ENCODE results near the gene HSD17B13.
"Not testable (repeated sequence)": the region's sequence is repeated elsewhere in the genome, so short reads cannot be mapped to it uniquely, and the experiment has no call there.

The HSD17B13 gene

DNA sequence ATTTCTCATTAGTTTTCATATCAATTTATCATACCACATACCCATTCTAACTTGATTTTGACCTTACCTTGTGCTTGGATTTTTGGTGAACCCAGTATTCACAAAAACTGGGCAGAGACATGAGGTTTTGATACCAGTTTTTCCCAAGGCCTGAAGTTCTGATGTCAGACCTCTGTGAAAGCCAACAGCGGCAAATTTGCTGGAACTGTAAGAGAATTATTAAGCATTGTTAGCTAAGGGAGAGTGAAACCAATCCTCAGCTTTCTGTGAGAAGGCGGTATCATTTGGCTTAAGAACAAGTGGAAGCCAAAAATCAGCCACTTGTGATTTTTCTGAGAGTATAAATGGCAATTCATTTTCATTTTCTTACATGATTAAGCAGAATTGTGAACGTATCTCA is 8.9 kb downstream of the HSD17B13 start:
- no peak for DNase-seq

DNA sequence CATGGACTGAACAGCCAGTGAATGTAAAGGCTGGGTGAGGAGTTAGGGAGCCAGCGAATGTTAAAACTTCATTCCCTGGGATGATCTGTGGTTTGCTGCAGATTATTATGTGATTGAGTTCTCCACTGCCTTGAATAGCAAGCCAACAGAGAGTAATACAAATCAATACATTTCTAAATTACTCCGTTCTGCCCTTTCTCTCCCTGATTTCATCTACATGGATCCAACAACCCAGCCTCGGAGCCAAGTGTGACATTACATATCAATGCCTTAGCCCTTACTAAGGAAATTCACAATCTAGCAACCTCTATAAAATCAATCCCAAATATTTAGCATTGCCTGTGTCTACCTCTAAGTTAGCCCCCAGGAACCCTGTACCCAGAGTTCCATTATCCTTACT is 11.0 kb downstream of the HSD17B13 start:
- DNase-seq: no peak

DNA sequence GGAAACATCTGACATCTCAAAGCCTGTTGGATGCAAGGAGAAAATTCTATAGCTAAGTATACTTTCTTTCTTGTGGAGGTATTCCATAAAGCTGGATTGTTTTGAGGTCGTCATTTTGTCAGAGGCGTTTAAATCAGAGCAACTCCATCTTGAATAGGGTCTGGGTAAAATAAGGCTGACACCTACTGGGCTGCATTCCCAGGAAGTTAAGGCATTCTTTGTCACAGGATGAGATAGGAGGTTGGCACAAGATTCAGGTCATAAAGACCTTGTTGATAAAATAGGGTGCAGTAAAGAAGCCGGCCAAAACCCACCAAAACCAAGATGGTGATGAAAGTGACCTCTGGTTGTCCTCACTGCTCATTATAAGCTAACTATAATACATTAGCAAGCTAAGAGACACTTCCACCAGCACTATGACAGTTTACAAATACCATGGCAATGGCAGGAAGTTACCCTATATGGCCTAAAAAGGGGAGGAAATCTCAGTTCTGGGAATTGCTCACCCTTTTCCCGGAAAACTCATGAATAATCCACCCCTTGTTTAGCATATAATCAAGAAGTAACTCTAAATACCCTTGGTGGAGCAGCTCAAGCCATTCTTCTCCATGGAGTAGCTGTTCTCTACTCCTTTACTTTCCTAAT is 11.9 kb downstream of the HSD17B13 start:
- no peak for DNase-seq

DNA sequence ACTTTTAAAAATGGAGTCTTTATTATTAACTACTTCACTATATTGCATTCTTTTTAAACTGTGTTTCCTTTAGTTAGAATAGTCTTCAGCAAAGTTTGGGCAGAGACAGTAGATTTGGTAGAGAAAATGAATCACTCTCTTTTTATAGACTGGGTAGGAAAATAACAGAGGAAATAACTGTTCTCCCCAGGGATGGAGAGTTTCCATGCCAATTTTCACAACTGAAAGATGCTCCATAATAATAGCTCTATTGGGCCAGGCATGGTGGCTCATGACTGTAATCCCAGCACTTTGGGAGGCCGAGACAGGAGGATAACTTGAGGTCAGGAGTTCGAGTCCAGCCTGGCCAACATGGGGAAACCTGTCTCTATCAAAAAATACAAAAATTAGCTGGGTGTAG is 13.1 kb downstream of the HSD17B13 start:
- no peak for DNase-seq

DNA sequence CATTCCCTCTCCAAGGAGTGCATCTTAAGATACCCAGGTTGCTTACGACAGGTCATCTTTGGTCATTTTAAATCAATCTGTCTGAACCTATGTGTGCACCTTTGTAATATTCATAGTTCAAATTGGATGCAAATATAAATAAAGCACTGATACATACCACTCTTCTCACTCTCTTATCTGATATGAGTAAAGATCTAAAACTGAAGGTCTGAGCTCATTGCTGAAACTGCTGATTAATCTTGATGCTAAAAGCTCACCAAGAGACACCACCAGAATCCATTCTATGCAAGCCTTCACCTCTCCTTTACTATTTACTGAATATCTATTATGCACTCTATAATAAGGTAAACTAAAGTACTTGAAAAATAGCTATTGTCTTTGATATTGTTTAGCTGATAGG is 16.6 kb downstream of the HSD17B13 start:
- DNase-seq: no peak

DNA sequence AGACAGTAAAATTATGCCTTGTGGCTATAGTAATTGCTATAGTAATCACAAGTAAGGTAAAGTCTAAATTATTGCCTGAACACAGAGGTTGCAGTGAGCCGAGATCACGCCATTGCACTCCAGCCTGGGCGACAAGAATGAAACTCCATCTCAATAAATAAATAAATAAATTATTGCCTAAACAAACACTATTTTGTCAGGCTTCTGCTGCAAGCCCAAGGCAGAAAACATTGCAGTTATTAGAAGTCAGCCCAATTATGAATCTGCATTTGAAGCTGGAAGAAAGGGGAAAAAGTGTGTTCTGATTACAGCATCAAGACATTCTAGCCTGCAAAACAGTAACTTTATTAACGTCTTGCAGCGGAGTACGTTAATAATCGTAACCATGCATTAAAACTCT is 17.1 kb downstream of the HSD17B13 start:
- DNase-seq: no peak

DNA sequence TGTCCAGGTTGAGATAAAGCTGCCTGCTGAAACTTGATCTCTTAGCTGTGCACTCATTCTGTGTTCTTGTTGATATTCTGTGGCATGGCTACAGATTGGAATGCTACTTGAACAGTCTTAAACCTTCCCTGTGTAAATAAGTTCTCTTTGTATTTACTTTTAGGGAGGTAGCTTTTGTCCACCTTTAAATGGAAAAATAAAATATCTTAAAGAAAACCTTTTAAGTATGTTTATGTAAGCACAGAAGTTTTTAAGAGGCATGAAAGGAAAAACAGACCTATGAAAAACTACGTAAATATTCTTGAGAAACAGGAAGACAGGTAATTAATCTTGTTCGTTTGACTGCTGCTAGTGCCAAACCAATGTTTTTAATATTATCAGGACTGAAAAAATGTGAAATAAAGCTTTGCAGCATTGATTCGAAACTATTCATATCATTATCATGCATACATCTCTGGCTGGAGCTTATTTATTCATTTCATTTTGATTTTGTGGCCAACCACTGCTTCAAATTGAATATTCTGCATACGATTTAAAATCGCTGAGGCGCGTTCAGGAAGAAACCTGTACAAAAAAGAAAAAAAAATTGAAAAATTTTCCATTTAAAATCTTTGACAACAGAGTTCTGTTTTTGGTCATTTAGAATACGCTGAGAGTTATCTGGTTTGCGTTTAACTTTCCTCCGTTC is 17.8 kb downstream of the HSD17B13 start:
- DNase-seq: no peak

DNA sequence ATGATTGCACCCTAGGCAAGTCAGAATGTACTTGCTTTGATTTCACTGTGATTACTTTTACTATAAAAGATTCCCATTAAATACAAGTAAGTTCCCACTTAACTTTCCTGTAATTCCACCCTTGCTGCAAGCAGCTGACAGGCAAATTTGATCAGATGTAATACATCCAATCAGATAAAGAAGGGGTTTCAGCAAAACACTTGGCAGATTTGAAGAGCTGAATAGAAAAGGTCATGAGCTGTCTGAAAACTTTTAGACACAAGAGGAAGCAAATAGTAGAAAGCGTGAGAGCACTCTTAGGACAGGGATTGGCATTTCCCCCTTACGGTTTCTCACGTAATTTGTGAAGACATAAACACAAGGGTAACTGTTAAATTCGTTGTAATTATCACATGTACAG is 22.8 kb downstream of the HSD17B13 start:
- DNase-seq: no peak

DNA sequence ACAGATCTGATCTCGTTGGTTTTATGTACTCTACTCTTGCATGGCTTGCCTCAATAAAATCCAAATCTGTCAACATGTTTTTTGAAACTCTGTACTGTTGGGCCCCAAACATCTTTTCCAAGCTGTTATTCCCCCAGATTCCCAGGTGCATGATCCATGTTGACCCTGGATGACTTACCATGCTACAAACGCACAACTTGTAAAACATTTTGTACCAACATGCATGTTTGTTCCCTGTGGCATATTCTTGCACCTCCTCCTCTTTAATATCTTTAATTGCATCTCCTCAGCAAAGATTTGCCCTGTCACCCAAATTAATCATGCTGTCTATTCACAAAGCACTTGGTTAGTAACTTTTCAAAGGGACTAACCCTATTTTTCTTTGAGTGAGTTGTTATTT is 24.3 kb downstream of the HSD17B13 start:
- no peak for DNase-seq

DNA sequence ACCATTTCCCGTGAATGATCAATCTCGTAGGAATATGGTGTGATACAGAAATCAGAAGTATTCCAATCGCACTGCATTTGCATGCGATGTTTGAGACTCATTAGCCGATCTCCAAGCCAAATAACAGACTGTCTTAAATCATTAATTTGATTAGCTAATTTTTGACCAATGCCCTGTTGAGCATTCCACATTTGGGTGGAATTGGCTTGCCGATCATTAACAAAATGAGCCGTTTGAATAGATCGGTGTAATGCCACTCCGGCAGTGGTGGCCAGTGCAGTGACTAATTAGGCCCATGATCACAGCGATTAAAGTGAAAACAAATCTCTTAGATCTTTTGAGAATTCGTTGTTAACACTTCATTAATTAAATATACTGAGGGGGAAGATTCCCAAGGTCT is 27.8 kb downstream of the HSD17B13 start:
- DNase-seq: not testable (repeated sequence)

DNA sequence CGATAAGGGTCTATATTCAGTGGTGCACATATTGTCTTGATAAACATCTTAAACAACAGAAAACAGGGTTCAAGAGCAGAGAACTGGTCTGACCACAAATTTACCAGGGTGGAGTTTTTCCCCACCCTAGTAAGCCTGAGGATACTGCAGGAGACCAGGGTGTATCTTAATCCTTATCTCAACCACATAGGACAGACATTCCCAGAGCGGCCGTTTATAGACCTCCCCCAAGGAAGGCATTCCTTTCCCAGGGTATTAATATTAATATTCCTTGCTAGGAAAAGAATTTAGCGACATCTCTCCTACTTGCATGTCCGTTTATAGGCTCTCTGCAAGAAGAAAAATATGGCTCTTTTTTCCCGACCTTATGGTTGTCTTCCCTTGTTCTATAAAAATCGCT is 28.8 kb downstream of the HSD17B13 start:
- DNase-seq: not testable (repeated sequence)

DNA sequence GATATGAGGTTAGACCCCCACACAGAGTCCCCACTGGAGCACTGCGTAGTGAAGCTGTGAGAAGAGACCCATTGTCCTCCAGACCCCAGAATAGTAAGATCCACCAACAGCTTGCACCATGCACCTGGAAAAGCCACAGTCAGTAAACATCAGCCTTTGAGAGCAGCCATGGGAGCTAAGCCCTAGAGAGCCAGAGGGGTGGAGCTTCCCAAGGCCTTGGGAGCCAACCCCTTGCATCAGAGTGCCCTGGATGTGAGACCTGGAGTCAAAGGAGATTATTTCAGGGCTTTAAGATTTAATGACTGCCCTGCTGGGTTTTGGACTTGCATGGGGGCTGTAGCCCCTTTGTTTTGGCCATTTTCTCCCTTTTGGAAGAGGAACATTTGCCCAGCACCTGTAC is 35.7 kb downstream of the HSD17B13 start:
- no peak for DNase-seq

DNA sequence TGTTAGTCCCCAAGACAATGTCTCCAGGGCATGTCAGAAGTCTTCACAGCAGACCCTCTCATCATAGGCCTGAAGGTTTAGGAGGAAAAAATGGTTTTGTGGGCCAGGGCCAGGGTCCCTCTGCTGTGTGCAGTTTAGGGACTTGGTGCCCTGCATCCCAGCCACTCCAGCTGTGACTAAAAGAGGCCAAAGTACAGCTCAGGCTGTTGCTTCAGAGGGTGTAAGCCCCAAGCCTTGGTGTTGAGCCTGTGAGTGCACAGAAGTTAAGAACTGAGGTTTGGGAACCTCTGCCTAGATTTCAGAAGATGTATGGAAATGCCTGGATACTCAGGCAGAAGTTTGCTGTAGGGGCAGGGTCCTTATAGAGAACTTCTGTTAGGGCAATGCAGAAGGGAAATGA is 38.4 kb downstream of the HSD17B13 start:
- not testable (repeated sequence) for DNase-seq

DNA sequence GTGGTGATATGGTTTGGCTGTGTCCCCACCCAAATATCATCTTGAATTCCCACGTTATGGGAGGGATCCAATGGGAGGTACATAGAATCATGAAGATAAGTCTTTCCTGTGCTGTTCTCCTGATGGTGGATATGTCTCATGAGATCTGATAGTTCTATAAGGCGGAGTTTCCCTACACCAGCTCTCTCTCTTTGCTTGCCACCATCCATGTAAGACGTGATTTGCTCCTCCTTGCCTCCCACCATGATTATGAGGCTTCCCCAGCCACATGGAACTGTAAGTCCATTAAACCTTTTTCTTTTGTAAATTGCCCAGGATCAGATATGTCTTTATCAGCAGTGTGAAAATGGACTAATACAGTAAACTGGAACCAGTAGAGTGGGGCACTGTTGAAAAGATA is 39.5 kb downstream of the HSD17B13 start:
- DNase-seq: no peak

DNA sequence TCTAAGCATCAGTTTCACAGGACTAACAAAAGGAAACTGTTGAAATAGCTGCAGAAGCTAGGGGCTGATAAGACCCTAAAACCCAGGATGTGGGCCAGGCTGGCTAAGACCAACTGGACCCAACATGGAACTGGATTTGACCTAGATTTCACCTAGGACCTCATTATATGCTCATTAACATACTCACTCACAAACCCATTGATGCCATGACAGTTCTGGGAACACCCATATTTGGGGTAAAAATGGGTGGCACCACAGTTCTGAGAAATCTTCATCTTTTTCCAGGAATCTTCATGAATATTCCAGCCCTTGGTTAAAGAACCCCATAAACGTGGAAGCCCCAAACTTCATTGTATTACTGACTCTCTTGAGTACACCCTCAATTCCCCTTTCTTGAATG is 41.1 kb downstream of the HSD17B13 start:
- no peak for DNase-seq

DNA sequence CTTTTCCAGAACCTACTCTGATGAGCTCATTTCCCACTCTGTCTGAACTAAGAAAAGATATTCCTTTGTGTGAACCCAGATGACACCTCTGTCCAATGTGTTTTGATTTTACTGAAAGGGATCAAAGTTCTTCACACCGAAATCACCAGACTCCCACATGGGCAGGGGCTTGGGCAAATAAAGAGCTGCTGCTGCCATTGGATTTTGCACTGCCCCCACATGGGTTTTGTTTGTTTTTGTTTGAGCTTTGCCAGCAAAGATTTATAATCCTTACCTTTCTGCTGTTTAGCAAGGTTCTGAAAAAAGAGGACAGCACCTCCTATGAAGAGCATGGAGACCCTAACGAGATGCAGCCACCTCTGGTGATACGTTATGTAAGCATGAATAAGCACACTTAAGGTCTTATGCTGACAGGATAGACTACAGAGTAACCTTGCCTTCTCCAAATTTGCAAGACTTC is 44.3 kb downstream of the HSD17B13 start:
- DNase-seq: no peak

DNA sequence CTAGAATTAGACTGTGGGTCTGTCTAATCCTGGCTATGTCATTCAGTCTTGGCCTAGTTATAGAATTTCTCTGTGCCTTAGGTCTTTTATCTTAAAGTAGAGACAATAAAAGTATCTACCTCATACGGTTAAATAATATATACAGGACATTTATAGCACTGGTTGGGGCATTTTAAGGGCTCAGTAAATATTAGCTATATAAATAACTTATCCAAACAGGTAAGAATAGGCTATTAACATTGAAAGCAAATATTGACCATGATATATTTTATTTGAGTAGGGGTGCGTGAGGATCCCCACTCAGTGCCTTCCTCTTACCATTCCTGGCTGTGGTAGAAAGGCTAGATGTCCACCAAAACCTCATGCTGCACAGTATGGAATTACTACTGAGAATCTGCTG is 47.4 kb downstream of the HSD17B13 start:
- no peak for DNase-seq

DNA sequence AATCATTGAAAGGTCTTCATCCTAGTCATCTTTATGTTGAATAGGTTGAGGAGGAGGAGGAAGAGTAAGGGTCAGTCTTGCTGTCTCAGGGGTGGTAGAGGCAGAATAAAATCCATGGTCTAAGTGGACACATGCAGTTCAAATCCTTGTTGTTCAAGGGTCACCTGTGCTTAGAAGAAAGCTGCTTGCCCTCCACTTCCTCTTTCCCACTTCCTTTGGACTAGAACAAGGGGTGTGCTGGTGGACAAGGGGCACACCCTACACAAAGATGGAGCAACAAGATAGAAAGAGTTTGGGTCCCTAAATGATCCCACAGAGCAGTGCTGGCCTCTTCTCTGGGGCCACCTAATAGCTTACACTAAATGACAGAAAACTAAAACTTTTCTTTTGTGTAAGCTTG is 47.9 kb downstream of the HSD17B13 start:
- no peak for DNase-seq

DNA sequence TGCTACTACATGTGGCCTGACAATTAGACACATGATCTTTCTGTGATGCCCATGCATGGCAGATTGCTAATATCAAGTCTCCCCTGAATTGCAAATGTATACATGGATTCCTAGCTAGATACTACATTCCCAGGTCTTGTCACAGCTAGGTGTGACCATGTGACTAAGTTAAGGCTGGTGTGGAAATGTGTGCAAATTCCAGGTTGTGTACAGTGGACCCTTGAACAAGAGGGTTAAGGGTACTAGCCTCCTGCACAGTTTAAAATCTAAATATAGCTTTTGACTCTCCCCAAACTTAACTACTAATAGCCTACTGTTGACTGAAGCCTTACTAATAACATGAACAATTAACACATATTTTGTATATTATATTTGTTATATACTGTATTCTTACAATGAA is 48.4 kb downstream of the HSD17B13 start:
- no peak for DNase-seq

DNA sequence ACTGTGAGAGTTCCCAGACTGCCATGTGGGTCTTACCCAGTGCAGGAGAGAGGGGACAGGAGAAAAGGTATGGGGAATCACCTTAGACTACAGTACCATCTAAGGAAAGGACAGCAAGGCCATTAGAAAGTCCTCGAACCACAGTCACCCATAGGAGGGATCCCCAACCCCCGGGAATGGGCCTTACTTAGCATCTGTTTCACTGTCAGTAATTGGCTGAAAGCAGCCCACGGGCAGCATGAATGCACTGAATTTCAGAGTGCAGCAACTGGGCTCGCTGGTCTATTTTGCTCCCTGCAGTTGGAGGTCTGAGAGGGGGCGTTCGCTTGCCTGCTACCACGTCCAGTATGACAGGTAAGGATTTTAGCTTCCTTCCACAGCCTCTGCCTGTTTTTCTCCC is 51.9 kb downstream of the HSD17B13 start:
- DNase-seq: no peak

DNA sequence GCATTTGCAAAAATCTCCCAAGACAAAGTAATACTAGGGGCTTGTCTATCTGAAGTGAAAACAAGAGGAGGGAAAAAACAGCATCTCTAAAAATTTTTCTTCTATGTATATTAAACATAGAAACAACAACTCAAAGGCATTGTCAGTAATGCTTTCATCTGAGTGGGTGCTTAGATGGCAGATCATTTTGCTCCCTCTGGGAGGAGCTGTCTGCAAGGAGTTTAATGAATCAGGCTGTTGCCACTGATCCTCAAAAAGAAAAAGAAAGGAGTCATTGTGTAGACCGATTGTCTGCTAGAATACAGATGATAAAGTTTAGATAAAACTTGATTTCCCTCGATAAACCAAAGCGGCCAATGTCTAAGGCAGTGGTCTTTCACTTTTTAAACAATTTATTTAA is 52.5 kb downstream of the HSD17B13 start:
- DNase-seq: no peak

DNA sequence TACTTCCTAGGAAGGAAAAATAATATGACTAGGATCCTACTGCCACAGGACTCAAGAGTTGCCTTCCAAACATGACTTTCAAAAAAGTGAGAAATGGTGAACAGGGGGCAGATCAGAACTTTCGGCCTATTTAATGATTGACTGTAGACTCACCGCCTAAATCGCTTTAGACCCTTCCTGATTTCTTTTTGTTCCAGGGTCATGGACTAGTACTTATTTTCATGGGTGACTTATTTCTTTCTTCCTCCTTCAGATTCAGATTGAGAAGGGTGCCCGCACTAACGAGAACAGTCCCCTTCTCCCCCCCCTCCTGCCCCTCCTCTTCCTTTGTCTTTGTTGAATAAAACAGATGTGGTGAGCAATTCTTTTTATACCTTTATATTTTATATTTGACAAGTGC is 54.3 kb downstream of the HSD17B13 start:
- DNase-seq: no peak

DNA sequence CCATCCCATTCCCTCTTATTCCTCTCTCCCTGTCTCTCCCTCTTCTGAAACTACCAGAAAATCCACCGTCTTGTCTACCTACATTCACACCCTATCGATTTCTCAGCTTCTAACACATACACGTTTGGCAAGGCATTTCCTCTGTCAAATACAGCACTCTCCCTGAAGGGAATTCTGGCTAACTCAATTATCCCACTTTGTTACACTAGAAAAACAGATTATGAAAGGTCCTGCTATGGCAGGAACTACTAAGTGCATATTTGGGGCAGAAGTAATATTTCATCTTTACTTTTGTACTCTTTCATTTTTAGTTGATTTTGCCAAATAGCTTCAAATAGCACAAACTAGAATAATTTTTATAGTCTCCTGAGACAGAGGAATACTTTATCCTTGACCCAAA is 55.7 kb downstream of the HSD17B13 start:
- DNase-seq: no peak

DNA sequence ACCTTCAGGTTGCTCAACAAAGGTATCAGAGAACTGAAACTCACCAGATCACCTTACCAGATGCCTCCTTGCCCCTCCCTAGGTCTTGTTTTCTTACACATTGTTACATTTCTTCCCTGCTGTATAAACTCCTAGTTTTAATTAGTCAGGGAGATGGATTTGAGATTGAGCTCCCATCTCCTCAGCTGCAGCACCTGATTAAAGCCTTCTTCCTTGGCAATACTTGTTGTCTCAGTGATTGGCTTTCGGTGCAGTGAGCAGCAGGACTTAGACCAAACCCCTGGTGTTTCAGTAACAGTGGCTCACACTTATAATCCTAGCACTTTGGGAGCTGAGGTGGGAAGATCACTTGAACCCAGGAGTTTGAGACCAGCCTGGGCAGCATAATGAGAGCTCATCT is 59.8 kb downstream of the HSD17B13 start:
- no peak for DNase-seq

DNA sequence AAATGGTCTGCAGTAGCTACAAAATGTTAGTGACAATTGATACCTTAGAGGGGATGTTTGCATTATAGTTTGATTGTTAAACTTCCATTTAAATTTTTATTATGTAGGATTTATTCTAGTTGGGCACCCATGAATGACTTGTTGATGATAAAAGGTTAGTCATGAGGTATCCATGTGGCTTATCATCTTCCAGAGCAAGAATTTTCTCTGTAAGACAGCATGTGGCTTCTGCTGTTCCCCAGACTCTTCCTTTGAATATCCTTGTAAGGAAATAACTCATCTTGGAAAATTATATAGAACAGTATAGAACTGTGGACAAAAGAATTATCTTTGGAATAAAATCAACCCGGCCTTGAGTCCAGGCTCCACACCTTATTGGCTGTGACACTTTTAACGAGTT is 62.2 kb downstream of the HSD17B13 start:
- DNase-seq: no peak
